Nephron progenitor cell (in vitro differentiated cells): Measurements from ENCODE around the gene MPV17.

Experiments used
- DNase-seq: peaks from one replicate; pipeline ENCODE4 v3.0.0; 2021
- H3K27ac Mint-ChIP-seq: 2 replicates; pipeline ENCODE4 v1.8.0; 2021; ENCODE audit warnings: mild to moderate bottlenecking, moderate library complexity, mixed read lengths
- H3K27me3 Mint-ChIP-seq: 2 replicates; pipeline ENCODE4 v1.8.0; 2021; ENCODE audit warnings: mild to moderate bottlenecking, low read depth, mixed read lengths; ENCODE audit not compliant: poor library complexity
- H3K36me3 Mint-ChIP-seq: 2 replicates; pipeline ENCODE4 v1.8.0; 2021; ENCODE audit warnings: low read depth, mixed read lengths
- H3K4me1 Mint-ChIP-seq: 2 replicates; pipeline ENCODE4 v1.8.0; 2021; ENCODE audit warnings: mixed read lengths
- H3K4me3 Mint-ChIP-seq: 2 replicates; pipeline ENCODE4 v1.8.0; 2021; ENCODE audit warnings: mild to moderate bottlenecking, moderate library complexity, mixed read lengths
- H3K9me3 Mint-ChIP-seq: 2 replicates; pipeline ENCODE4 v1.8.0; 2021; ENCODE audit warnings: mild to moderate bottlenecking, moderate library complexity, mixed read lengths
- TF ChIP-seq, protein P1 (sequence below): fragments of 200-600 bp; sonication (generic); IDR thresholded peaks from 2 replicates; pipeline ENCODE4 v1.5.0; 2021; ENCODE audit warnings: antibody characterized with exemption

The MPV17 gene, protein sequence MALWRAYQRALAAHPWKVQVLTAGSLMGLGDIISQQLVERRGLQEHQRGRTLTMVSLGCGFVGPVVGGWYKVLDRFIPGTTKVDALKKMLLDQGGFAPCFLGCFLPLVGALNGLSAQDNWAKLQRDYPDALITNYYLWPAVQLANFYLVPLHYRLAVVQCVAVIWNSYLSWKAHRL

DNA sequence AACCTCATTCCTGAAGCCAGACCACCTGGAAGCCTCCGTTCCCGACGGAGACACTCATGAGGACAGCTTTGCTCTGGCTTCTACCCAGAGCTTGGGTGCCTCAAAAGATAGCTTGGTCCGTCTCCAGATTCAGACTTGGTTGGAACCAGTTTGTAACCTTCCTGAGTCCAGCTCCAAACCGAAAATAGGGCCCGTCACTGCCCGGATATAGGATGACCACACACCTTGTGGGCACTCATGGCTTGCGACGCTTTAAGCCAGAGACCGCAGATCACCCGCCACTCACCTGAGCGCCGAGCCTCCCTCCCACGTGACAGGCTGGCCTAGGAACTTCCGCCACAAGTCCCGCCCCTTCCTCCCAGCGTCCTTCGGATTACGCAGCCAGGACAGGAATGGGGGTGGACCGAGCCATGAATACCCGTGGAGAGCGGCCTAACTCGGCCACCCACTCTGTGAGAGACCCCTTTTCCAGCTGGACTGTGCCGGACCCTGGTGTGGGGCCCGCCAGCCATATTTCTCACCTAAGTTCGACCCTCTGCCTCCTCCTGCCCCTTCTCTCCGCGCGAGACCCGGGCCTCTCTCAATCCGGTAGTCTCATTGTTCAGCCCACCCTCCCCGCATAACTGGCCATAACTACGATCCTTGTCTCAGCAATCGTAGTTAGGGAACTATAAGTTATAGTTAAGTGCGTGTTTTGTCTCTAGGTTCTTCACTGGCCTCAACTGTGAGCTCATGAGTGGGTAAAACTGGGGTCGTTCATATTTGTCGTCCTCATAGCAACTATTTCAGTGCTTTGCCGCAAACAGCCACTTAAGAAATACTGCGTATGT lies at the start of gene MPV17:
MPV17 (minus strand) TSS at position 332 of the 830 bp plus-strand sequence. CDS start 580 bp downstream, outside the sequence.
- Mint-ChIP-seq H3K36me3 (peaks cover 30% of the 10 kb centered on the region), H3K9me3 (no peaks in the 10 kb centered on the region), H3K4me1 (peaks cover 33% of the 10 kb centered on the region), H3K4me3 (peak within 1 kb of the TSS; percentile 100), H3K27ac (peak within 1 kb of the TSS; percentile 98), H3K27me3 (peaks cover 3% of the 10 kb centered on the region)
- TF ChIP-seq, protein P1, sequence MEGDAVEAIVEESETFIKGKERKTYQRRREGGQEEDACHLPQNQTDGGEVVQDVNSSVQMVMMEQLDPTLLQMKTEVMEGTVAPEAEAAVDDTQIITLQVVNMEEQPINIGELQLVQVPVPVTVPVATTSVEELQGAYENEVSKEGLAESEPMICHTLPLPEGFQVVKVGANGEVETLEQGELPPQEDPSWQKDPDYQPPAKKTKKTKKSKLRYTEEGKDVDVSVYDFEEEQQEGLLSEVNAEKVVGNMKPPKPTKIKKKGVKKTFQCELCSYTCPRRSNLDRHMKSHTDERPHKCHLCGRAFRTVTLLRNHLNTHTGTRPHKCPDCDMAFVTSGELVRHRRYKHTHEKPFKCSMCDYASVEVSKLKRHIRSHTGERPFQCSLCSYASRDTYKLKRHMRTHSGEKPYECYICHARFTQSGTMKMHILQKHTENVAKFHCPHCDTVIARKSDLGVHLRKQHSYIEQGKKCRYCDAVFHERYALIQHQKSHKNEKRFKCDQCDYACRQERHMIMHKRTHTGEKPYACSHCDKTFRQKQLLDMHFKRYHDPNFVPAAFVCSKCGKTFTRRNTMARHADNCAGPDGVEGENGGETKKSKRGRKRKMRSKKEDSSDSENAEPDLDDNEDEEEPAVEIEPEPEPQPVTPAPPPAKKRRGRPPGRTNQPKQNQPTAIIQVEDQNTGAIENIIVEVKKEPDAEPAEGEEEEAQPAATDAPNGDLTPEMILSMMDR = no peak
- peak; percentile 86 for DNase-seq

GRCh38 chr2:27370816-27371620 lies 48.1 kb upstream of the MPV17 start:
- Mint-ChIP-seq H3K4me3 (peak overlapping the region; percentile 93), H3K27ac (peak overlapping the region; percentile 92), H3K27me3 (peaks cover 4% of the 10 kb centered on the region), H3K9me3 (no peaks in the 10 kb centered on the region), H3K4me1 (peaks cover 39% of the 10 kb centered on the region), H3K36me3 (peaks cover 49% of the 10 kb centered on the region)
- TF ChIP-seq, protein P1 = no peak
- DNase-seq = peak; percentile 36

- peak; percentile 98 for DNase-seq
- Mint-ChIP-seq H3K4me3 (peak within 1 kb of the TSS; percentile 93), H3K9me3 (no peaks in the 10 kb centered on the region), H3K27me3 (peaks cover 4% of the 10 kb centered on the region), H3K36me3 (peaks cover 51% of the 10 kb centered on the region), H3K27ac (peak within 1 kb of the TSS; percentile 94), H3K4me1 (peaks cover 45% of the 10 kb centered on the region)
- TF ChIP-seq, protein P1 = peak; percentile 39
Measured at GRCh38 chr2:27370026-27370815, 47.3 kb upstream of the MPV17 start, which contains the start of the genes EIF2B4 and SNX17. TSS of gene EIF2B4 (minus strand) at chr2:27370338. CDS start at chr2:27370314, 24 bp downstream. TSS of gene SNX17 (plus strand) at chr2:27370616. CDS start at chr2:27370744, 128 bp downstream.

GRCh38 chr2:27369471-27370025 lies 46.7 kb upstream of the MPV17 start:
- Mint-ChIP-seq H3K4me3 (peak overlapping the region; percentile 93), H3K4me1 (peaks cover 45% of the 10 kb centered on the region), H3K27me3 (peaks cover 4% of the 10 kb centered on the region), H3K36me3 (peaks cover 47% of the 10 kb centered on the region), H3K9me3 (no peaks in the 10 kb centered on the region), H3K27ac (peak overlapping the region; percentile 78)
- DNase-seq = no peak
- TF ChIP-seq, protein P1 = no peak

- TF ChIP-seq, protein P1 = no peak
- H3K4me1 Mint-ChIP-seq = peaks cover 21% of the 10 kb centered on the region
- H3K36me3 Mint-ChIP-seq = peaks cover 55% of the 10 kb centered on the region
- DNase-seq = no peak
- H3K4me3 Mint-ChIP-seq = no peak overlapping the region
- H3K9me3 Mint-ChIP-seq = peaks cover 4% of the 10 kb centered on the region
- no peaks in the 10 kb centered on the region for H3K27me3 Mint-ChIP-seq
- H3K27ac Mint-ChIP-seq = no peak overlapping the region
Measured at GRCh38 chr2:27363933-27364332, 41.0 kb upstream of the MPV17 start.
